Measurements from ENCODE around the gene BEGAIN. TPM values are rescaled to one million over a fixed set of nuclear protein-coding genes. Genes with fewer than 3 reads are reported as not detected.
"Not testable (repeated sequence)": the region's sequence is repeated elsewhere in the genome, so short reads cannot be mapped to it uniquely, and the experiment has no call there.

The BEGAIN gene
- total RNA-seq, 1 donor from 2014 or later, result 0.68 TPM

GRCh38 chr14:100535287-100536120 lies 51.7 kb downstream of the BEGAIN start:
- ATAC-seq, result no peak

- ATAC-seq, result no peak
Observed at GRCh38 chr14:100534528-100535286, 52.5 kb downstream of the BEGAIN start.

- no peak for ATAC-seq
Observed at GRCh38 chr14:100533656-100534485, 53.3 kb downstream of the BEGAIN start.

- ATAC-seq, result no peak
Observed at GRCh38 chr14:100532906-100533655, 54.1 kb downstream of the BEGAIN start.

- no peak for ATAC-seq
Observed at GRCh38 chr14:100532154-100532861, 54.9 kb downstream of the BEGAIN start.

GRCh38 chr14:100531152-100532121 lies 55.8 kb downstream of the BEGAIN start:
- no peak for ATAC-seq

GRCh38 chr14:100530270-100531072 lies 56.7 kb downstream of the BEGAIN start:
- no peak for ATAC-seq

GRCh38 chr14:100529561-100530031 lies 57.6 kb downstream of the BEGAIN start:
- no peak for ATAC-seq

- ATAC-seq, result no peak
Observed at GRCh38 chr14:100528962-100529560, 58.2 kb downstream of the BEGAIN start.

- ATAC-seq, result peak; percentile 32
Observed at GRCh38 chr14:100526632-100527031, 60.6 kb downstream of the BEGAIN start.

GRCh38 chr14:100526057-100526456 lies 61.2 kb downstream of the BEGAIN start:
- ATAC-seq, result no peak

- no peak for ATAC-seq
Observed at GRCh38 chr14:100525615-100526014, 61.6 kb downstream of the BEGAIN start.

- no peak for ATAC-seq
Observed at GRCh38 chr14:100524933-100525243, 62.3 kb downstream of the BEGAIN start.

- no peak for ATAC-seq
Observed at GRCh38 chr14:100524233-100524932, 62.8 kb downstream of the BEGAIN start.

- no peak for ATAC-seq
Observed at GRCh38 chr14:100523843-100524169, 63.4 kb downstream of the BEGAIN start.

- no peak for ATAC-seq
Observed at GRCh38 chr14:100523131-100523842, 63.9 kb downstream of the BEGAIN start.

- no peak for ATAC-seq
Observed at GRCh38 chr14:100522616-100523099, 64.6 kb downstream of the BEGAIN start.

GRCh38 chr14:100506053-100506452 lies 81.2 kb downstream of the BEGAIN start:
- not testable (repeated sequence) for ATAC-seq
